Endothelial cell (in vitro differentiated cells): ENCODE data around the gene GRID1. TPM values are rescaled to one million over a fixed set of nuclear protein-coding genes. Genes with fewer than 3 reads are reported as not detected.

Experiments used
- DNase-seq: peaks from one replicate; pipeline ENCODE4 v3.0.0; 2021; ENCODE audit warnings: low spot score
- H3K27ac Mint-ChIP-seq: one replicate; pipeline ENCODE4 v1.8.0; 2021; ENCODE audit warnings: mixed read lengths, inconsistent platforms; ENCODE audit not compliant: unreplicated experiment
- H3K27me3 Mint-ChIP-seq: one replicate; pipeline ENCODE4 v1.8.0; 2021; ENCODE audit warnings: mild to moderate bottlenecking, moderate library complexity, mixed read lengths, inconsistent platforms; ENCODE audit not compliant: unreplicated experiment
- H3K36me3 Mint-ChIP-seq: one replicate; pipeline ENCODE4 v1.8.0; 2021; ENCODE audit warnings: mild to moderate bottlenecking, low read depth, mixed read lengths, inconsistent platforms; ENCODE audit not compliant: unreplicated experiment
- H3K4me1 Mint-ChIP-seq: one replicate; pipeline ENCODE4 v1.8.0; 2021; ENCODE audit warnings: mild to moderate bottlenecking, mixed read lengths, inconsistent platforms; ENCODE audit not compliant: unreplicated experiment
- H3K4me3 Mint-ChIP-seq: one replicate; pipeline ENCODE4 v1.8.0; 2021; ENCODE audit warnings: mild to moderate bottlenecking, mixed read lengths, inconsistent platforms; ENCODE audit not compliant: unreplicated experiment
- H3K9me3 Mint-ChIP-seq: one replicate; pipeline ENCODE4 v1.8.0; 2021; ENCODE audit warnings: mixed read lengths, inconsistent platforms; ENCODE audit not compliant: unreplicated experiment
- CTCF ChIP-seq: fragments of 200-600 bp; sonication (generic); IDR thresholded peaks from one replicate; pipeline ENCODE4 v1.5.0; 2021; ENCODE audit warnings: antibody characterized with exemption; ENCODE audit not compliant: unreplicated experiment
- total RNA-seq: library from RNA; stranded (reverse); fragmentation: NEBNext Ultra II Directional; extraction: Animal tissue kit (Norgen Biotek cat#: 25700); gene quantifications from one replicate; pipeline ENCODE4 v1.2.1, GENCODE V29; 2021; ENCODE audit not compliant: unreplicated experiment

The GRID1 gene
- total RNA-seq, 1 donor from 2014 or later: 0.26 TPM

- H3K27me3 Mint-ChIP-seq: peaks cover 7% of the 10 kb centered on the region
- H3K4me1 Mint-ChIP-seq: no peaks in the 10 kb centered on the region
- no peak overlapping the region for H3K4me3 Mint-ChIP-seq
- TF ChIP-seq CTCF: no peak
- H3K27ac Mint-ChIP-seq: no peak overlapping the region
- H3K36me3 Mint-ChIP-seq: no peaks in the 10 kb centered on the region
- no peak for DNase-seq
- H3K9me3 Mint-ChIP-seq: no peaks in the 10 kb centered on the region
Measured at GRCh38 chr10:86049442-86049841, 317.2 kb downstream of the GRID1 start.

GRCh38 chr10:86048973-86049372 is 317.6 kb downstream of the GRID1 start:
- H3K27ac Mint-ChIP-seq: no peak overlapping the region
- H3K4me3 Mint-ChIP-seq: no peak overlapping the region
- H3K4me1 Mint-ChIP-seq: no peaks in the 10 kb centered on the region
- peaks cover 7% of the 10 kb centered on the region for H3K27me3 Mint-ChIP-seq
- H3K9me3 Mint-ChIP-seq: no peaks in the 10 kb centered on the region
- no peaks in the 10 kb centered on the region for H3K36me3 Mint-ChIP-seq
- TF ChIP-seq CTCF: no peak
- no peak for DNase-seq

GRCh38 chr10:86048571-86048970 is 318.0 kb downstream of the GRID1 start:
- no peak for DNase-seq
- Mint-ChIP-seq H3K4me1 (no peaks in the 10 kb centered on the region), H3K4me3 (no peak overlapping the region), H3K27me3 (peaks cover 7% of the 10 kb centered on the region), H3K36me3 (no peaks in the 10 kb centered on the region), H3K27ac (no peak overlapping the region), H3K9me3 (no peaks in the 10 kb centered on the region)
- no peak for TF ChIP-seq CTCF

GRCh38 chr10:86047588-86047987 is 319.0 kb downstream of the GRID1 start:
- H3K4me1 Mint-ChIP-seq: no peaks in the 10 kb centered on the region
- no peak for TF ChIP-seq CTCF
- H3K27ac Mint-ChIP-seq: no peak overlapping the region
- H3K4me3 Mint-ChIP-seq: no peak overlapping the region
- no peaks in the 10 kb centered on the region for H3K9me3 Mint-ChIP-seq
- no peak for DNase-seq
- H3K27me3 Mint-ChIP-seq: peaks cover 7% of the 10 kb centered on the region
- H3K36me3 Mint-ChIP-seq: no peaks in the 10 kb centered on the region

- H3K4me3 Mint-ChIP-seq: no peak overlapping the region
- no peak overlapping the region for H3K27ac Mint-ChIP-seq
- no peak for TF ChIP-seq CTCF
Measured at GRCh38 chr10:86046845-86047460, 319.6 kb downstream of the GRID1 start.

More at GRCh38 chr10:86046845-86047460, 319.6 kb downstream of the GRID1 start:
- Mint-ChIP-seq H3K9me3 (no peaks in the 10 kb centered on the region), H3K27me3 (peaks cover 7% of the 10 kb centered on the region), H3K36me3 (no peaks in the 10 kb centered on the region), H3K4me1 (no peaks in the 10 kb centered on the region)
- DNase-seq: no peak
